Cardiac fibroblast (primary cell): ENCODE results near the gene CHCHD10.

ENCODE experiments used
- DNase-seq, 2 donors: peaks; one replicate each; pipeline versions ENCODE4 v3.0.0 to v3.0.0-alpha.2; 2010; ENCODE audit warnings: low read depth in 2 of 2
- H3K4me3 ChIP-seq, 2 donors: replicated peaks in 1 of 2; 1 replicate in 1 of 2; 2 replicates in 1 of 2; pipeline ENCODE4 v1.5.1; 2011; ENCODE audit warnings: low read depth in 2 of 2, low read length in 2 of 2, mild to moderate bottlenecking in 2 of 2, moderate library complexity in 1 of 2
- TF ChIP-seq, protein P1 (sequence below): IDR thresholded peaks from one replicate; pipeline ENCODE4 v1.5.1; 2011; ENCODE audit warnings: low read depth, mild to moderate bottlenecking, low read length, inconsistent platforms

The CHCHD10 gene

GRCh38 chr22:23763579-23763945, 4.2 kb downstream of the CHCHD10 start:
- DNase-seq, result no peak
- TF ChIP-seq, protein P1, sequence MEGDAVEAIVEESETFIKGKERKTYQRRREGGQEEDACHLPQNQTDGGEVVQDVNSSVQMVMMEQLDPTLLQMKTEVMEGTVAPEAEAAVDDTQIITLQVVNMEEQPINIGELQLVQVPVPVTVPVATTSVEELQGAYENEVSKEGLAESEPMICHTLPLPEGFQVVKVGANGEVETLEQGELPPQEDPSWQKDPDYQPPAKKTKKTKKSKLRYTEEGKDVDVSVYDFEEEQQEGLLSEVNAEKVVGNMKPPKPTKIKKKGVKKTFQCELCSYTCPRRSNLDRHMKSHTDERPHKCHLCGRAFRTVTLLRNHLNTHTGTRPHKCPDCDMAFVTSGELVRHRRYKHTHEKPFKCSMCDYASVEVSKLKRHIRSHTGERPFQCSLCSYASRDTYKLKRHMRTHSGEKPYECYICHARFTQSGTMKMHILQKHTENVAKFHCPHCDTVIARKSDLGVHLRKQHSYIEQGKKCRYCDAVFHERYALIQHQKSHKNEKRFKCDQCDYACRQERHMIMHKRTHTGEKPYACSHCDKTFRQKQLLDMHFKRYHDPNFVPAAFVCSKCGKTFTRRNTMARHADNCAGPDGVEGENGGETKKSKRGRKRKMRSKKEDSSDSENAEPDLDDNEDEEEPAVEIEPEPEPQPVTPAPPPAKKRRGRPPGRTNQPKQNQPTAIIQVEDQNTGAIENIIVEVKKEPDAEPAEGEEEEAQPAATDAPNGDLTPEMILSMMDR, result no peak
- no peak overlapping the region for H3K4me3 ChIP-seq

- TF ChIP-seq, protein P1, result no peak
- H3K4me3 ChIP-seq, result no peak within 1 kb of the TSS
- DNase-seq, result peak in 1 of 2 donors; percentile 64
Observed at GRCh38 chr22:23762842-23763578, 4.8 kb downstream of the CHCHD10 start, which contains the start of gene C22orf15. Gene C22orf15, plus strand, starts transcription at chr22:23762990. Its CDS starts 317 bp downstream, at chr22:23763307.

- TF ChIP-seq, protein P1, result no peak
- no peak overlapping the region for H3K4me3 ChIP-seq
- DNase-seq, result no peak
Observed at GRCh38 chr22:23760056-23760455, 7.7 kb downstream of the CHCHD10 start.

DNA sequence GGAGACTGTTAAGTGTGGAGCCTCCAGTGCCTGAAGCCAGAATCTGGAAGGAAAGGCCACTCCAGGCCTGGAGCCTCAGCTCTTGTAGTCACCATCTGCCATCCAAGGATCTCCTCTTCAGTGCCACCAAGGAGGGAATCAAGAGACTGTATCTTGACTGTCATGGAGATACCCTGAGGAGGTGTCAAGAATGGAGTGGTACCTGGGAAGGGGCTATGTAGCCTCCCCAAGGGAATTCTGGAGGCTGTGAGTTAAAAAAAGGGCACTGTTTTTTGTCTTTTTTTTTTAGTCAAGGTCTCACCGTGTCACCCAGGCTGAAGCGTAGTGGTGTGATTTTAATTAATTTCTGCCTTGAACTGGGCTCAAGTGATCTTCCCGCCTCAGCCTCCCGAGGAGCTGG, 8.2 kb downstream of the CHCHD10 start:
- DNase-seq, result no peak
- TF ChIP-seq, protein P1, result no peak
- no peak overlapping the region for H3K4me3 ChIP-seq

GRCh38 chr22:23756891-23757290, 10.9 kb downstream of the CHCHD10 start:
- H3K4me3 ChIP-seq, result no peak overlapping the region
- TF ChIP-seq, protein P1, result no peak
- no peak for DNase-seq

- no peak overlapping the region for H3K4me3 ChIP-seq
- TF ChIP-seq, protein P1, result no peak
- no peak for DNase-seq
Observed at GRCh38 chr22:23755711-23756110, 12.1 kb downstream of the CHCHD10 start.
